VCaP (cell line): Measurements from ENCODE around the gene RAPGEF4.

Experiments
- H3K27ac ChIP-seq: fragments of 450-650 bp; 2 replicates; pipeline ENCODE4 v1.5.1; 2017
- TF ChIP-seq, protein P1 (sequence below): fragments of 450-650 bp; conservative IDR thresholded peaks from 2 replicates; pipeline ENCODE4 v1.5.1; 2017; ENCODE audit warnings: mild to moderate bottlenecking, moderate library complexity

RAPGEF4 gene

DNA sequence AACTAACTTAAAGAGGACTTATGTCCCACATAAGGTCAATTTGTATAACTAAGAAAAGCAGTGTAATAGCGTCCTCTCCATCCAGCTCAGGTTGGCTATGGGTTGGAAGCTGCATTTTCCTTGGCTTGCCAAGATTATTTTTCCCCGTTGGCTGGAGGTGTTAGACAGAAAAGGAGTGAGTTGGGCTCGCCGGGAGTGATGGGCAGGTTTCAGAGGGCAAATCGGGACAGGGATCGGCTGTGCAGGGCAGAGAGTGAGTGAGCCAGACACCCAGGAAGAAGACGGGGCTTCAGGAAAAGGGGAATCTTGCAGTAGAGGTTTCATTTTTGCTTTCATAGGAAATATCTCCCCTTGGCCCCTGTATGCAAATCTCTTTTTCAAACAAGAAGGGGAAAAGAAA lies 298.5 kb downstream of the RAPGEF4 start:
- no peak overlapping the region for H3K27ac ChIP-seq
- TF ChIP-seq, protein P1, sequence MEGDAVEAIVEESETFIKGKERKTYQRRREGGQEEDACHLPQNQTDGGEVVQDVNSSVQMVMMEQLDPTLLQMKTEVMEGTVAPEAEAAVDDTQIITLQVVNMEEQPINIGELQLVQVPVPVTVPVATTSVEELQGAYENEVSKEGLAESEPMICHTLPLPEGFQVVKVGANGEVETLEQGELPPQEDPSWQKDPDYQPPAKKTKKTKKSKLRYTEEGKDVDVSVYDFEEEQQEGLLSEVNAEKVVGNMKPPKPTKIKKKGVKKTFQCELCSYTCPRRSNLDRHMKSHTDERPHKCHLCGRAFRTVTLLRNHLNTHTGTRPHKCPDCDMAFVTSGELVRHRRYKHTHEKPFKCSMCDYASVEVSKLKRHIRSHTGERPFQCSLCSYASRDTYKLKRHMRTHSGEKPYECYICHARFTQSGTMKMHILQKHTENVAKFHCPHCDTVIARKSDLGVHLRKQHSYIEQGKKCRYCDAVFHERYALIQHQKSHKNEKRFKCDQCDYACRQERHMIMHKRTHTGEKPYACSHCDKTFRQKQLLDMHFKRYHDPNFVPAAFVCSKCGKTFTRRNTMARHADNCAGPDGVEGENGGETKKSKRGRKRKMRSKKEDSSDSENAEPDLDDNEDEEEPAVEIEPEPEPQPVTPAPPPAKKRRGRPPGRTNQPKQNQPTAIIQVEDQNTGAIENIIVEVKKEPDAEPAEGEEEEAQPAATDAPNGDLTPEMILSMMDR = no peak

DNA sequence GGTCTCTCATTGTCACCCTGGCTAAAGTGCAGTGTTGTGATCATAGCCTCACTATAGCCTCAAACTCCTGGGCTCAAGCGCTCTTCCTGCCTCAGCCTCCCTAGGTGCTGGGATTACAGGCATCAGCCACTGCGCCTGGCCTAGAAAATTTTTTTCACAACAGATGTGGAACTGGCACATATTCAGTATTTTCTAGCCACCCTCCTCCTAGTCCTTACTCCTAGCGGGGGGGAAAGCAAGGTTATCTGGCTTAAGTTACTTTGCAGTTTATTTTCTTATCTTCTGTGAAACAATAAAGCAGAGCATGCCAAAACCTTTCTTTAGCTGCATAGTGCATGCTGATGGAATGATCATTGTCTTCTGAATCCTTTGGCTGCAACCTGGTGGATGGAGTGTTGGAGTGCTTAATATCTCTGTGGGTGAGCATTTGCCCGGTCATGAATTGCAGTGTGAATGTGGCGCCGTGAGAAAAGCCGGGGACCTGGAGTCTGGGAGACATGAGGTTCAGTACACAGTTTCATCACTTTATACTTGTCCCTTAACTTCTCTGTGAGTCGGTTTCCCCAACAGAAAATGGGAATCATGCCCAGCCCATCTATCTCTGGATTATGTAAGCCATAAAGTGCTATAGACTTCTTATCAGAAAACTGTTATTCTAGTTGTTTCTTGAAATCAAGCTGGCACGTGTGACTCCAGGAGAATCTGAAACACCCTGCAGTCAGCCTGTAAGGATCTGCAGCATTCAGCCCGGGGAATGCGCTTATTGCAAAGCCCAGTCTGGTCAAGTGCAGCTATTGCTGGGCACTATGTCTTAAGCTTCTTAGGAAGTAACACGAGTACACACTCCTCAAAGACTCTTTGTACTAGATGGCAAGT lies 301.8 kb downstream of the RAPGEF4 start:
- TF ChIP-seq, protein P1 = no peak
- H3K27ac ChIP-seq = peak overlapping the region; percentile 73

DNA sequence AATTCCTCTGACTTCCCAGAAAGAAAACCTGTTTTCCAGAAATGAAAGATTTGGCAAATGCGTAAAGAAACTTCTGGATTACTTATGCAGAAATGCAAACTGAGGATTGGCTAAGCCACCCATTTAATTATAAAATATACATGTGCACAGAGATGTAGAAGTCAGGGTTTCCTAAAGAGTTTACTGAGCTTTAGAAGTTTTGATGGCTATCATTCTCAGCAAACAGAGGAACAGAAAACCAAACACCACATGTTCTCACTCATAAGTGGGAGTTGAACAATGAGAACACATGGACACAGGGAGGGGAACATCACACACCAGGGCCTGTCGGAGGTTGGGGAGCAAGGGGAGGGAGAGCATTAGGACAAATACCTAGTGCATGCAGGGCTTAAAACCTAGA lies 302.6 kb downstream of the RAPGEF4 start:
- peak overlapping the region; percentile 73 for H3K27ac ChIP-seq

DNA sequence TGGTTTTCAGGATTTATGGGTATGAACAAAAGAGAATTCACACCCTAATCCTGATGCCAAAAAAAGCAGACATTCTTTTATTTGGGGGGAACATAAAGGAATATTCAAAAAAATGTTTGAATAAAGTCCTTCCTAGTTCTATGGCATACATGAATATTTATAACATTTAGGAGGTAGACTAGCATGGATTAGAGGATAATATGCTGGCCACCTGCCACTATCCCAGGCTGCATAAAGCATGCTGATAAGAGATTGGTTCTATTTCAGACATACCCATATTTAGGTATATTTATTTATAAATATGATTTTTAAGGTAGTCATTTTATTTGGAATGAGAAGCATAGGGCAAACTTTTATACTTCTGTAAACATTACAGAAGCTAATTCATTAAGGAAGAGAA lies 305.1 kb downstream of the RAPGEF4 start:
- H3K27ac ChIP-seq = no peak overlapping the region
- TF ChIP-seq, protein P1 = no peak

DNA sequence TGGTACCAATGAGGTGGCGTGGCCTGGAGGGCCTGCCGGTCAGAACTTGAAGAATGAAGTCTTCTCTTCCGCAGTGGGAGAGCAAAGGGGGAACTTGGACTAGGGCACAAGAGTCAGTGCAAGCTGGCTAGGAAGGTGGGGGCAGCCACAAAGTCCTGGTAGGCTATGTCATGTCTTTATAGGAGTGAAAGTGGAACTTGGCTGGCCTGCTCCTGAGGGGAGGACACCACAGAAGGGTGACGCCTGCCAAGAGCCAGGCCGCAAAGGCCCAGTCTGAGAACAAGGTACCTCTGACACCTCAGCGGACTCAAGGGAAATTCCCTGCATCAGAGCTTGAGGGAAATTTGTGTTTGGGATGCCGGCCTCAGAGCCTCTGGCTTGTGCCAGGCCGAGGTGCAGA lies 307.8 kb downstream of the RAPGEF4 start:
- TF ChIP-seq, protein P1 = no peak
- H3K27ac ChIP-seq = no peak overlapping the region

DNA sequence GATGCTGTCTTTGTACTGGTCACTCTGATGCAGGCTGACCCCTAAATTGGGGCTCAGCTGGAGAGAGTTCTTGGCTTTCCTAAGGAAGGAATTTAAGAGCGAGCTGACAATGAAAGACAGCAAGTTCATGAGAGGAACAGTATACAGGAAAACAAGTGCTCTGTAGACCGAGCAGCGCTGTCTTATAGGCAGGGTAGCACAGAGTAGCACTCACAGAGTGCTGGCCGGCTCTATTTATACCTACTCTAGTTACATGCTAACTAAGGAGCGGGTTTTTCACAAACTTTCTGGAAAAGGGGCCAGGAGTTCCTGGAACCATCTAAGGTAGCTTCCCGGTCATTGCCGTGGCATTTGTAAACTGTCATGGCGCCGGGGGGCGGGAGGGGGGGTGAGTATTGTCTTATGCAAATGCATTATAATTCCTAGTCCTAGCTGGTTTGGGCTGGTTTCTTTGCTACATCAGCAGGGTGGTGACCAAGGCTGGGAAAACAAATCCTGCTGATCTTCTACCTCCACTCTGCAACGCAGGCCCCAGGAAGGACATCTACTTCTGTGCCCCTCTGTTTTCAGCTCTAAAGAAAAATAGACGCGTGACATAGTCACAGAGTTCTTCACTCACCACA lies 308.4 kb downstream of the RAPGEF4 start:
- H3K27ac ChIP-seq = no peak overlapping the region

DNA sequence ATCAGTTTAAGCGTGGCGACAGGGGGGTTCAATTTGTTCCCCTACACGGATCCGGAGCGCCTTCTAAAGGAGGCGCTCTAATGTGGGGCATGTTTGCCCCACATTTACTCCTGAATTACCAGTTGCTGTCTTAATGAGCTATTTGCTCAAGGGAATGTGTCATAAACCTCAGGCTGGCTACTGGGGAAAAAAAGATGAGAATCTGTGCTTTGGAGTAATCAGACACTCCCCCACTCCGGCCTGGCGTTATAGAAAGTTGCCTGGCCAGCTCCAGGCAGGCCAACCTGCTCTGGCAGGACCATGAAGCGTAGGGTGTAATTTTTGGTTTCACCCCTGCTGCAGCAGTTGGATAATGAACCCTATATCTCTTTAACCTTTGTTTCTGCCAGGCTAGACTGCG lies 309.0 kb downstream of the RAPGEF4 start:
- H3K27ac ChIP-seq = no peak overlapping the region
- TF ChIP-seq, protein P1 = no peak

More for the DNA sequence above, 308.4 kb downstream of the RAPGEF4 start:
- TF ChIP-seq, protein P1 = no peak

DNA sequence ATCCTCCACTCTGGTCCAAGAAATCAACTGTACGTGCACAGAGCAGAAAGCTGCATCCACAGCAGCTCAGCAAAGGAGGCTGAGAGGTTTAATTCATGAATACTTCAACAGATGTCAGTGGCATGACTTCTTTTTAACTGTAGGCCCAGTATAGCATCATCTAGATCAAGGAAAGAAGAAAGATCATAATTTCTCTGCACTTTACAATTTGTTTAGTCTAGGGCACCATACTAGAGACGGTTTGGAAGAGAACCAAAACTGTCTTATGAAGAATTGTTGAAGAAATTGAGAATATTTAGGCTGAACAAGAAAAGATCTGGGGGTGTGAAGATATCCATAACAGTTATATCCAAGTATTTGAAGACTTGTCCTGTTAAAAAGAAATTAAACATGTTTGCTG lies 309.5 kb downstream of the RAPGEF4 start:
- no peak overlapping the region for H3K27ac ChIP-seq

More for the DNA sequence above, 309.5 kb downstream of the RAPGEF4 start:
- TF ChIP-seq, protein P1 = no peak
